DMS53 (cell line): Measurements from ENCODE around the gene ZBED2.
"Not testable (repeated sequence)": the region's sequence is repeated elsewhere in the genome, so short reads cannot be mapped to it uniquely, and the experiment has no call there.

Experiments
- DNase-seq: peaks from one replicate; lab custom pipeline; 2025; lab: John Stamatoyannopoulos, UW

The ZBED2 gene

DNA sequence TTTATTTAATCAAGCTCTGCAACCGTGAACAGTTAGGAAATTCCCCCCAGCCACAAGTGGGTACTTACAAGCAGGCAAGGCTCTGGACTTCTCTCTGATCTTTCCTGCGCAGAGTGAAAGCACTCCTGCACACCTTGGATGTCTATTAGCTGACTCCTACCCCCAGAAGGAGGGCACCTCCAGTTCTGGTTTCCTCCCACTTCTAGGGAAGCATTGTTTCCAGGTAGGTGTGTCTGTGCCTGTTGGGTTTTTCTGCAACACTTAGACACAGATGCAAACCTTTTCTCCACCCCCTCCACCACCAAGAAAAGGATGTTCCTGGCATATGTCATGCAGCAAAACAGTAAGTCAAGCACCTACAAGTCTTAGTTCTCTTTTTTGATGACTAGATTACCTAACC is at the start of gene ZBED2:
Gene ZBED2 (minus strand): TSS at position 115 of the 400 bp plus-strand sequence. CDS start 1,145 bp downstream, outside the sequence.
- peak; percentile 5 for DNase-seq

DNA sequence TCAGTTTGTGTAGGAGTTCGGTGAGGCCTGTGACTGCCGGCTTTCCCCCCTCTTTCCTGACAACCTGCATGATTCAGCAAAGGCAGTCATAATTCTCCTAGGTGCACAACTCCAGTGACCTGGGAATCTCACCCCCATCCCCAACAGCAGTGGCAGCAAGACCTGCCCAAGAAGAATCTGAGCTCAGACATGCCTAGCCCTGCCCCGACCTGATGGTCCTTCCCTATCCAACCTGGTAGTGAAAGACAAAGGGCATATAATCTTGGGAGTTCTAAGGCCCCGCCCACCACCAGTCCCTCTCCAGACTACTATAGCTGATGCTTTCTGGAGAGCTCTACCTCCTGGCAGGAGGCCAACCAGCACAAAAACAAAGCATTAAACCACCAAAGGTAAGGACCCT is 44.2 kb upstream of the ZBED2 start:
- no peak for DNase-seq

DNA sequence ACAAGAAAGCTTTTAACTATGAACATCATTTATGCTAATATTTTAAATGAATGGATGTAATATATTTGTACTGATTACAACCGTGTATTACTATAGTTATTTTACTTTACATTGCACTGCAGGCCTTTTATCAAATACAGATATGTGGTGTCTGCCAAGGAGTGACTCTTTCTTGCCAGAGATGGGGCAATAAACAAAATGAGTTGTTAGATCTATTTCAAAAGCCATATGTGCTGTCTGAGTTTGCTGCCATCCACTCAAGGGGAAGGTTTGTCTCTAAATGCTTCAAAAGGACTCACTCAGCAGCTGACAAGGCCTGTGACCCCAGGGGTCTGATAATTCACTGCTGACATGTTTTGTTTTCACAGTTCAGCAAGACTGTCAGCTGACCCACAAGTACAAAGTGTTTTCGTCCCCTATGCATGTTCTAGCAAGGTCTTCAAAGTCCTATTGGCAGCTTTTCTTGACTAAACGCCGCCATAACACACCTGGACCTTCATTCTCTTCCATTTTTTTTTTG is 41.3 kb upstream of the ZBED2 start:
- DNase-seq, result no peak

- DNase-seq, result no peak
Measured at GRCh38 chr3:111635403-111635802, 40.3 kb upstream of the ZBED2 start.

DNA sequence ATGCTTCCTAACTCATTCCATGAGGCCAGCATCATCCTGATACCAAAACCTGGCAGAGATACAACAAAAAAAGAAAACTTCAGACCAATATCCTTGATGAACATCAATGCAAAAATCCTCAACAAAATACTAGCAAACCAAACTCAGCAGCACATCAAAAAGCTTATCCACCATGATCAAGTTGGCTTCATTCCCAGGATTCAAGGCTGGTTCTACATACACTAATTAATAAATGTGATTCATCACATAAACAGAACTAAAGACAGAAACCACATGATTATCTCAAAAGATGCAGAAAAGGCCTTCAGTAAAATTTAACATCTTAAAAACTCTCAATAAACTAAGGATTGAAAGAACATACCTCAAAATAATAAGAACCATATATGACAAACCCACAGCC is 35.5 kb upstream of the ZBED2 start:
- not testable (repeated sequence) for DNase-seq

DNA sequence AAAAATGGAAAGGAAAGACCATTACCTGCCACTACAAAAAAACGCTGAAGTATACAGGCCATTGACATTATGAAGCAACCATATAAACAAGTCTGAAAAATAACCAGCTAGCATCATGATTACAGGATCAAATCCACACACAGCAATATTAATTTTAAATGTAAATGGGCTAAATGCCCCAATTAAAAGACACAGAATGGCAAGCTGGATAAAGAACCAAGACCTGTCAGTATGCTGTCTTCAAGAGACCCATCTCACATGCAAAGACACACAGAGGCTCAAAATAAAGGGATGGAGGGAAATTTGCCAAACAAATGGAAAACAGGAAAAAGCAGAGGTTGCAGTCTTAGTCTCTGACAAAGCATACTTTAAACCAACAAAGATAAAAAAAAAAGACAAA is 33.9 kb upstream of the ZBED2 start:
- DNase-seq, result not testable (repeated sequence)

DNA sequence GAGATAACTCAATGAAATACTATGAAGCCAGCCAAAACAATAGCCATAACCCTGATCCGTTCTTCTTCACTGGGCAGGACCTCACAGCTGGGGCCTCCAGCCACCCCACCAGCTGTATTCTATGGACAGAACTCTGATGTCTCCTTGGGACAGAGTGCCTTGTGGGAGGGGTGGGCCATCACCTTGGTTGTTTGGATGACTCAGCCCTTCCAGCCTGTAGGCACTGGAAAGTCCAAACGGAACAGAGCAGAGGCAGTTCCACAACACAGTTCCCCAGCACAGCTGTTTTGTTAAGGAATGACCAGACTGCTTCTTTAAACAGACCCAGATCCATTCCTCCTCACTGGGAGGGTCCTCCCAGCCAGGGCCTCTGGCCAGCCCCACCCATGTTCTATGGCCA is 31.9 kb upstream of the ZBED2 start:
- no peak for DNase-seq

GRCh38 chr3:111621535-111621934 is 26.4 kb upstream of the ZBED2 start:
- DNase-seq, result peak; percentile 14

GRCh38 chr3:111619833-111620232 is 24.7 kb upstream of the ZBED2 start:
- DNase-seq, result no peak

DNA sequence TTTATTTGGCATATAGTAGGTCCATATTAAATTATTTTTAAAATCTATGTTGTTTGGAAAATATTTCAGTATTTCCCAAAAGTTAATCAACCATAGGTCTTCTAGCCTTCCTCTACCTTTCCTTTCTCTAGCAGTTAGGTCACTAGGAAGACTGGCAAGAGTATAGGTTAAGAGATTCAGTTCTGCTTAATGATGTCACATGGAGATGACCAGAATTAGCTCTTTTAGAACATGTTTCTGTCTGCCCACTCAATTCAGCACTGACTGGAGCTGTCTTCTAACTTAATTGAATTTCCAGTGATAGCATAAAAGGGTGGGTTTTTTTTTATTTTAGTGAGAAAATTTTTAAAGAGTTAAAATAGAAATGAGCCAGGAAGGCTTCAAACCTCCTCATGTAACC is 23.8 kb upstream of the ZBED2 start:
- no peak for DNase-seq

- DNase-seq, result no peak
Measured at GRCh38 chr3:111617912-111618601, 22.9 kb upstream of the ZBED2 start.

- no peak for DNase-seq
Measured at GRCh38 chr3:111617406-111617805, 22.3 kb upstream of the ZBED2 start.

GRCh38 chr3:111616417-111617105 is 21.4 kb upstream of the ZBED2 start:
- DNase-seq, result peak; percentile 17

- DNase-seq, result no peak
Measured at GRCh38 chr3:111615880-111616279, 20.7 kb upstream of the ZBED2 start.

DNA sequence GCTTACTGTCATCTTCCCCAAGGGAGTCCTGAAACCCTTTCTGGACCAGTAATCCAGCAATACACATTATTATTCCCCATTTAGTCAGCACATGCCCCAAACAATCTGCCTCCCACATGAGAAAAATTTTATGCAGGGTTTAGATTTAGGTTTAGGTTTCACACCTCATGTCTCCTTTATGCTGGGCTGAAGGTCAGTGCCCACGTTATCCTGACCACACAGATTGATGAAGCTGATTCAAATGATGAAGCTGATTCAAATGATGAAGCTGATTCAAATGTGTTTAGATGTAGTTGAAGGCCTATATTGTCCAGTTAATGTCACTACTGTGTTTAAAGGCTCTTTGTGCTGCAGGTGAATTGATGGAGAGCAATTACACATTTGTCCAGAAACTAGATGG is 18.1 kb upstream of the ZBED2 start:
- DNase-seq, result no peak

DNA sequence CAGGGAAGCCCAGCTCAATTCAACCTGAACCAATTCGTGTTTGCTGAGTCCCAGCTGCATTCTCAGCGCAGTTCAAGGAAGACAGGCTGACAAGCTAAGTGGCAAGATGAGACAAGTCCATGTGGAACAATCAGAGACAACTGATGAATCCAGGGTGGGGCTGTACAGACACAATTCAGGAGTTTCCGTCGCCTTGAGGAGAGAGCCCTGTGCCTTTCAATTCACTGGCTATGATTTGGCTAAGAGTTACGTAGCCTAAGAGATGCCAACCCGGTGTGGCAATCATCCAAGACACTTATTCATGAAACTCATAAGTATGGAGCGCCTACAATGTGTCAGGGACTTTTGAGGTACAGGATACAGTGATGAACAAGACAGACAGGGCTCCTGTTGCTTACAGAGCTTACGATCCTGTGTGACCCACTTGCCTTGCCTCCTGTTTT is 15.5 kb upstream of the ZBED2 start:
- DNase-seq, result no peak

DNA sequence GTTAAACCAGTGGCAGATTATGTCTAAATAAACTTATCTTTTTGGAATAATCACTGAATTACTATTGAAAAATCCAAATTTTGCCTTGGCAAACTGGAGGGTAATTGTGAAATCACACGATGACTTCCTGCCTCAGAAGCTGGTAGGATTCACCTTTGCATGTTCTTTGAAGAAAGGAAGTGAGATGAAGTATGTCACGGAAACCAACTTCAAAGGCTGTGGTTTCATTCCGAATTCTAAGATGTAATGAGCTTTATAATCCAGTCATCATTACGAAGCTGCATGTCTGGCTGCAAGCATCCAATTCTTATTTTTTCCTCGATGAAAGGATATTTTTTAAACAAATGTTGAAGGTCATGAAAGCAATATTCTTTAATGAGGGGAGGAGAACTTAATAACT is 15.0 kb upstream of the ZBED2 start:
- DNase-seq, result no peak

- no peak for DNase-seq
Measured at GRCh38 chr3:111609700-111610099, 14.6 kb upstream of the ZBED2 start.

GRCh38 chr3:111608383-111608782 is 13.2 kb upstream of the ZBED2 start:
- DNase-seq, result no peak

DNA sequence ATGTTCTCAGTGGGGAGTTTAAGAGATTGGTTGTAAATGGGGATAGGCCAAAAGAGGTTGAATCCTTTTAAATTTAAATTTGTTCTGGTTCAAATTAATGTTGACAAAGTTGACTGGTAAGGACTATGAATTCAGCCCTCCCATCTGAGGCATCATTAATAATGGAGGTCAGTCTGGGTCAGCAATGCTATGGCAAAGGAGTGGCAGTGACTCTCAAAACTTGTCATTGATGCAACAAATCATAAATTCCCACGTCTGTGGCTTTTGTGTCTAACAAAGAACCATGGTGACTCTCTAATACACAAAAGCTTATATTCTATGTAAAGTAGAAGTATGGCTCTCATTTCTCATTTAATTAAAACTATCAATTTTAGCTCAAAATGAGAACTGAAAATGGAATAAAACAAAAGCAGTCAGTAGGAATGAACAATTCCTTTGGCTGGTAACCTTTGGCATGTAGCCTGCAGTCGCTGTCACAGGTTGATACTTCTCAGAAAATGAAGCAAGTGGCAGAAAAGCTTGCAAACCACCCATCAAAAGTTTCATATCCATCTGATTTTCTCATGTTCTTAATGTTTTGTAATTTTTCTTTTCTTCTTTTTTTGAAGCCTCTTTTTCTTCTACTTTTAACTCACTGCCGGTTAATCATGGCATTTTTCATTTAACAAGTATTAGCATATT is 12.2 kb upstream of the ZBED2 start:
- no peak for DNase-seq

GRCh38 chr3:111605493-111605892 is 10.3 kb upstream of the ZBED2 start:
- no peak for DNase-seq

GRCh38 chr3:111605018-111605417 is 9.9 kb upstream of the ZBED2 start:
- DNase-seq, result no peak

- no peak for DNase-seq
Measured at GRCh38 chr3:111604119-111604518, 9.0 kb upstream of the ZBED2 start.
